22Rv1 (cell line): ENCODE results near the gene DRD2.

Experiments used
- H3K27ac ChIP-seq: fragments of 450-650 bp; 2 replicates; pipeline ENCODE4 v1.5.1; 2017
- CTCF ChIP-seq: fragments of 450-650 bp; IDR thresholded peaks from 2 replicates; pipeline ENCODE4 v1.5.1; 2017; ENCODE audit warnings: mild to moderate bottlenecking
- ZFX ChIP-seq: fragments of 450-650 bp; IDR thresholded peaks from 2 replicates; pipeline ENCODE4 v1.6.1; 2017; ENCODE audit warnings: antibody characterized with exemption, borderline replicate concordance

Gene DRD2

GRCh38 chr11:113382121-113382520 lies 93.1 kb downstream of the DRD2 start:
- no peak for TF ChIP-seq ZFX
- no peak for TF ChIP-seq CTCF
- H3K27ac ChIP-seq, result no peak overlapping the region

- no peak overlapping the region for H3K27ac ChIP-seq
- TF ChIP-seq ZFX, result no peak
- TF ChIP-seq CTCF, result no peak
These were observed 96.5 kb downstream of the DRD2 start for GRCh38 chr11:113378692-113379091.

- H3K27ac ChIP-seq, result no peak overlapping the region
- no peak for TF ChIP-seq CTCF
- no peak for TF ChIP-seq ZFX
These were observed 97.4 kb downstream of the DRD2 start for GRCh38 chr11:113377681-113378412.

DNA sequence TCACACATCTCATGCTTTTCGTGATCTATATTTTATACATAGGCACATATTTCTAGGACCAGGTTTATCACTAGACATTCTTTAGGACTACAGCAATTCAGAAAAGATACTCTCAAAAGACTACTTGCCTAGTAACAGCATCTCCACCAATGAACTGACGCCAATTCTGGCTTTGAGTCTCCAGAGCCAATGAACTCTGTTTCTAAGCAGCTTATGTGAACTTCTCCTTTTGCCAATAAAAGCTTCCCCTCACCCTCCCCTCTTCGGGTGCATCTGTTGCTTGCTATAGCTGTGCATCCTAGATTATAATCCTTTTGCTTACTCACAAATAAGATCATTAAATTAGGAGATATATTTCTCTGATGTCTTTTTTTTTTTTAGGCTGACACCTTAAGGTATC lies 99.0 kb downstream of the DRD2 start:
- H3K27ac ChIP-seq, result no peak overlapping the region
- no peak for TF ChIP-seq CTCF
- TF ChIP-seq ZFX, result no peak

GRCh38 chr11:113375402-113375801 lies 99.8 kb downstream of the DRD2 start:
- TF ChIP-seq CTCF (no peak), ZFX (no peak)

DNA sequence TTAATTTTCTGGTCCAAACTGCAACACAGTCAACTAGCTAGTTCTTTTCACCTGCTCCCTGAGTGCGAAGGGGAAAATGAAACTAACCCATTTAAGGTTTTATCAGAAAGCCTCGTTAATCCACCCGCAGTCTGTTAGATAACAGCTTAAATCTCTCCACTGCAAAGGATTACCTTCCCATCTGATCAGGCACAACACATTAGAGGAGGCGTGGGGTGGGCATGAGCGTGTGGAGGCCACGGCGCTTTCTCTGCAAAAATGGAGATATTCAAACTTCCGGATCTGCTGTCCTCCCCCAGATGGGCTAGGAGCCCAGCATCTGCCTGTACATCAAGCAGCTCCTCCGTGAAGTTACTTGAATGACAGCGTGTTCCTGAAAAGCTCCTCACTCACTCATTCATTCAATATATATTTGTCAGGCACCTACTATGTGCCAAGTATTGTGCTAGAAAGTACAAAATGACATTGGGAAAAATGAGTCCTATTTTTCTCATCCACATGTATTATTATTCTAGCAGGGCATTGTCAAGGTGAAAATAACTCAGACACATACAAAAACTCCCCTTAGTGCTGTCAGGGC lies 101.1 kb downstream of the DRD2 start:
- TF ChIP-seq CTCF (no peak), ZFX (no peak)
- H3K27ac ChIP-seq, result no peak overlapping the region

More at GRCh38 chr11:113375402-113375801, 99.8 kb downstream of the DRD2 start:
- no peak overlapping the region for H3K27ac ChIP-seq

GRCh38 chr11:113373306-113373705 lies 101.9 kb downstream of the DRD2 start:
- TF ChIP-seq ZFX (no peak), CTCF (no peak)
- no peak overlapping the region for H3K27ac ChIP-seq
